Measurements from ENCODE around the gene CUEDC2. TPM values are rescaled to one million over a fixed set of nuclear protein-coding genes. Genes with fewer than 3 reads are reported as not detected.

The CUEDC2 gene
- total RNA-seq, 1 experiment from 2014 or later = 40.2 TPM

GRCh38 chr10:102410429-102411073 is 21.8 kb downstream of the CUEDC2 start:
- DNase-seq (ENCODE audit: low spot score) = peak; percentile 61
- Mint-ChIP-seq H3K4me1 (peaks cover 30% of the 10 kb centered on the region), H3K36me3 (no peaks in the 10 kb centered on the region), H3K9me3 (no peaks in the 10 kb centered on the region), H3K4me3 (peak overlapping the region; percentile 69), H3K27me3 (ENCODE audit: low read depth) (peaks cover 67% of the 10 kb centered on the region), H3K27ac (no peak overlapping the region)
- peak; percentile 43 for ATAC-seq
- ChIA-PET CTCF (interaction anchor here (0.6 to 5.5 kb wide), 15 partner anchors 11 to 654 kb away, joined by 3 to 61 read pairs (median 6); partner anchors contain the start of genes CUEDC2, FBXL15 and NFKB2), POLR2A (interaction anchor here (1.1 to 1.7 kb wide), 4 partner anchors 11 to 51 kb away, joined by 3 to 9 read pairs (median 4); partner anchors contain the start of genes CUEDC2 and FBXL15)
- no peak for TF ChIP-seq NFE2L1 (CRISPR knock-in tag; IDR thresholded peaks at IDR 0.05)
- peak; percentile 31; the same call in 1 of the 2 replicates for TF ChIP-seq HMGXB4 (CRISPR knock-in tag; IDR thresholded peaks at IDR 0.05)
- TF ChIP-seq ZNF138 (CRISPR knock-in tag; conservative IDR thresholded peaks at IDR 0.05) = no peak
- peak; percentile 72; the same call in 1 of the 2 replicates for TF ChIP-seq MAX (CRISPR knock-in tag; IDR thresholded peaks at IDR 0.05)
- TF ChIP-seq SP1 (CRISPR knock-in tag; conservative IDR thresholded peaks at IDR 0.05) = 0 out of 2 replicates have a peak, but pooled peaks have one; percentile 10
- no peak for TF ChIP-seq AR (CRISPR knock-in tag; IDR thresholded peaks at IDR 0.05)
- no peak for TF ChIP-seq ZNF671 (CRISPR knock-in tag; IDR thresholded peaks at IDR 0.05)
- TF ChIP-seq ZNF416 (CRISPR knock-in tag; IDR thresholded peaks at IDR 0.05) = no peak
- 0 out of 2 replicates have a peak, but pooled peaks have one; percentile 32 for TF ChIP-seq ZNF232 (CRISPR knock-in tag; IDR thresholded peaks at IDR 0.05)
- no peak for TF ChIP-seq ZNF423 (CRISPR knock-in tag; IDR thresholded peaks at IDR 0.05)
- 0 out of 2 replicates have a peak, but pooled peaks have one; percentile 26 for TF ChIP-seq ETV6 (CRISPR knock-in tag; IDR thresholded peaks at IDR 0.05)
- TF ChIP-seq ZNF121 (CRISPR knock-in tag; IDR thresholded peaks at IDR 0.05) = no peak
- peak; percentile 50; the same call in 1 of the 2 replicates for TF ChIP-seq ZNF281 (CRISPR knock-in tag; IDR thresholded peaks at IDR 0.05)
- TF ChIP-seq TP53 (CRISPR knock-in tag; IDR thresholded peaks at IDR 0.05) = 0 out of 2 replicates have a peak, but pooled peaks have one; percentile 52
- TF ChIP-seq ZNF263 (CRISPR knock-in tag; IDR thresholded peaks at IDR 0.05; ENCODE audit: low read depth) = no peak
- TF ChIP-seq E2F5 (CRISPR knock-in tag; IDR thresholded peaks at IDR 0.05) = 0 out of 2 replicates have a peak, but pooled peaks have one; percentile 22

Data from WTC11 (cell line).